Tibial nerve (tissue), 3 donors: ENCODE measurements around the gene REPS1.

ENCODE experiments used
- CTCF ChIP-seq, 5 experiments: fragments of 200-600 bp in 3 of 5; fragments of 450-650 bp in 2 of 5; sonication (generic) in 3 of 5; IDR thresholded peaks; one replicate each; pipeline ENCODE4 v1.5.1; 2016 to 2019; ENCODE audit warnings: antibody characterized with exemption in 5 of 5, mild to moderate bottlenecking in 3 of 5, moderate library complexity in 2 of 5
- POLR2A ChIP-seq, 2 donors: fragments of 450-650 bp; IDR thresholded peaks; one replicate each; pipeline ENCODE4 v1.6.1; 2017; ENCODE audit warnings: antibody characterized with exemption in 2 of 2, mild to moderate bottlenecking in 2 of 2, moderate library complexity in 2 of 2

- TF ChIP-seq CTCF (IDR thresholded peaks at IDR 0.05) (no peak), POLR2A (IDR thresholded peaks at IDR 0.05) (no peak)
Measured at GRCh38 chr6:139003751-139004150, 15.7 kb upstream of the REPS1 start.
